HS-27A (cell line): Measurements from ENCODE around the gene MSL1.

Experiments used
- DNase-seq: peaks from one replicate; pipeline ENCODE4 v3.0.0-alpha.2; 2012; ENCODE audit warnings: low read depth, missing footprints

Gene MSL1

GRCh38 chr17:40091691-40092397 is 29.9 kb upstream of the MSL1 start:
- no peak for DNase-seq

- no peak for DNase-seq
These were observed 29.2 kb upstream of the MSL1 start for GRCh38 chr17:40092581-40092980.

DNA sequence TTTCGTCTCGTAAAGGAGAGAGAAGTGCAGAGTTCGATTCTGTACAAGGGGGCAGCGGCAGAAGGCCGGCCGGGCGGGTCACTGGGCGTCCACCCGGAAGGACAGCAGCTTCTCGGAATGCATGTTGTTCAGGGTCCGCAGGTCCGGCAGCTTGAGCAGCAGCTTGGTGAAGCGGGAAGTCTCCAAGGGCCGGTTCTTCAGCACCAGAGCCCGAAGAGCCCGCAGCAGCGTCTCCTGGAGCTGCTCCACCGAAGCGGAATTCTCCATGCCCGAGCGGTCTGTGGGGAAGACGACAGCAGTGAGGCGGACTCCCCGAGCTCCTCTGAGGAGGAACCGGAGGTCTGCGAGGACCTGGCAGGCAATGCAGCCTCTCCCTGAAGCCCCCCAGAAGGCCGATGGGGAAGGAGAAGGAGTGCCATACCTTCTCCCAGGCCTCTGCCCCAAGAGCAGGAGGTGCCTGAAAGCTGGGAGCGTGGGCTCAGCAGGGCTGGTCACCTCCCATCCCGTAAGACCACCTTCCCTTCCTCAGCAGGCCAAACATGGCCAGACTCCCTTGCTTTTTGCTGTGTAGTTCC is 28.7 kb upstream of the MSL1 start:
- no peak for DNase-seq

DNA sequence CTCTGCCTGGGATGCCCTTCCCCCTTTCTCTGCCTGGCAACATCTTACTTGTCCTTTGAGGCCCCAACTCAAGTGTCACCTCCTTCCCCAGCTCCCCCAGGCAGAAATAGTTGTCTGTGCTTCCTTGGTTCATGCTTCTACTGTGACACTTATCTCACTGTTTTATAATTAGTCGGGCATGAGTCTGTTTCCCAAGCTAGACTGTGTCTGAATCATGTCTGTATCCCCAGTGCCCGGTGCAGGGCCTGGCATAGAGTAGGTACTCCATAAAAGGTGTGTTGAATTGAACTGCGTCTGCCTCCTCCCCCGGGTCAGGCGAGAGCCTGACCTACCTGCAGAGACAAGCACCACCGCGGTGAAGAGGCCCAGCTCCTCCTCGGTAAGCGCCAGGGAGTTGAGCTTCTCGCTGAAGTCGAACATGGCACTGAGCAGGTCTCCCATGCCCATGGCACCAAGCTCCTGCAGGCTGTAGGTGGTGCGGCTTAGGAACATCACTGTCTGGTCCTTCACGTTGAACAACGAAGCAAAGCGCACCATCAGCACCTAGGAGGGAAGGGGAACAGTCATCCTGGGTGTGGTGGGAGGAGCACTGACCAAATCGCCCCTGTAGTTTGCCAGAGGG is 28.1 kb upstream of the MSL1 start:
- no peak for DNase-seq

DNA sequence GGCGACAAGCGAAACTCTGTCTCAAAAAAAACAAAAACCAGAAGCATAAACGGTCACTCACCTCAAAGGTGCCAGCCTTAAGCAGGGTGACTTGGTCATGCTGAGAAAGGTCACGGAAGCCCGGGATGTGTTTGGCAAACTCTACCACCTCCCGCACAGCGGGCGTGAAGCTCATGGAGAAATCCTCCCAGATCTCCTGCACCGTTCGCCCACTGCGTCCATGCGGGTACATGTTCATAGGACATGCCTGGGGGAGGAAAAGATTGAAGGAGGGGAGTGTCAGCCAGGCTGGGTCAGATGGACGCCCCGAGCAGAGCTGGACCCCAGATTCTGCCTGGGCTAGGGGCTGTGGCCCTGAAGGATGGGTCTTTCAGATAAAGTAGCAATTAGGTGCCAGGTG is 26.9 kb upstream of the MSL1 start:
- DNase-seq = no peak

- no peak for DNase-seq
These were observed 26.3 kb upstream of the MSL1 start for GRCh38 chr17:40095351-40095943.

- no peak for DNase-seq
These were observed 25.6 kb upstream of the MSL1 start for GRCh38 chr17:40095944-40096791.

GRCh38 chr17:40097087-40097486 is 24.7 kb upstream of the MSL1 start:
- no peak for DNase-seq

DNA sequence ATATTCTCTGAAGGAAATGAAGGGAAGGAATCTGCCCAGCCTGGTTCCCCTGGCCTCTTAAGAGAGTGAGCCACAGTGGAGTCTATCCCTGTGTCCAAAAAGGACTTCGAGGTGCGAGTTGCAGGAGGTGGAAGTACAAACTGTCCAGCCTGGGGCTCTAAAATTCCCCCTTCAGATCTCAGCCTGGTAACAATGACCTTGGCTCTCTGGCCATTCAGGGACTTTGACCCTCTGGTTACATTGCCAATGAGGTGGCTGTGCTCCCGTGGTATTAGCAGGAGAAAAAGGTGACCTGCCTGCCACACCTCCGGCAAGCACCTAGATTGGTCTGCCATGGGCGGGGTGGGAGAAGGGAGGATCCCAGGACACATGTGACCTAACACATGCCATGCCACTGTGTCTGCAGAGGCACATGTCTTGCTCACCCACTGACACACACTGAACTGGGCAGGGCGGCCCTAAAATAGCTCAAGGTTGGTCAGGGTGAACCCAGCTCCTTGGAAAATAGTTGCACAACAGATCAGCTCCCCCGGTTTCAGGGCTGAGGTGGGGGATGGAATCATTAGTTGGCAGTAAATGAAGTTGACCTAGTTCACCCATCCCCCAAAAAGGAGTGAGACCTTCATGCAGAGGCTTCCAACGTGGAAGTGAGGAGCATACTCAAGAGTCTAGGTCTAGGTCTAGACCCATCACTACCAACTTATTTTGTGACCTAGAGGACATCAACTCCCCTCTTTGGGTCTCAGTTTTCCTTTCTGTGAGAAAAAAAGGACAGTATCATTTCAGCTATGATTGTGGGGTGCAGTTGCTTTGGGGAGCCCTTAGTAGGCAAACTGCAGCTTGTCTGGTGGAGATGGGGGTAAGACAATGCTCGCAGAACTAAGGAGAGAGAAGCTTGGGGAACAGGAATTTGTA is 23.6 kb upstream of the MSL1 start:
- no peak for DNase-seq

DNA sequence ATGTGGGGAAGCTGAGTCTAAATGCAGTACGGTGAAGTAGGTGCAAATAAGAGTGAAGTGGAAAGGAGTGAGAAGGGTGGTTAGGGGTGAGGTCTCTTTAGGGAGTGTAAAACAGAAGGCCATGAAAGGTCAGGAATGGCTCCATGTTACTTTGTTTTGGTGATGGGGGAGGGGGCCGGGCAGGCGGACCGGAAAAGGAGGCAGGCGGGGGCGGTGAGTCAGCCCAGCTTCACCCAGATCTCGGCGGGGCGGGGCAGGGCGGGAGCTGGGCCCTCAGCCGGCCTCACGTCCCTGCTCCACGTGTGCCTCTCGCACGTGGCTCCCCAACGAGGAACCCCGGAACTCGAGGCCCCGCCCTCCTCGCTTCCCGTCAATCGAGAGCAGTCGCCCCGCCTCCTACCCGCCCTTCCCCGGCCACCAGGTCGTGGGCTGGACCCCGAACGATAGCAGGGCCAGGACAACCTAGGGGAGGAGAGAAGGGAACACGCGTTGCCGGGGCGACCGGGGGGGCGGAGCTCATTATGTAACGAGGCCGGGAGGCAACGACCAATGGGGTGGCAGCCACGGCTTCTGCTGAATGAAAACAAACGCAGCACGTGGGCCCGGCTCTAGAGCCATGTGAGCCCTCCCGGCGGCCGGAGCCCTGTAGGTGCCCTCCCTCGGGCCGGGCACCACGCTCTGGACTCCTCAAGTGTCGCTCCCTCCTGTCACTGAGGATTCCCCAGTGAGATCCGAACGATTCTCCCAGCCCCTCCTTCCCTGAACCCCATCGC is 22.7 kb upstream of the MSL1 start:
- peak; percentile 92 for DNase-seq

GRCh38 chr17:40099619-40100418 is 22.0 kb upstream of the MSL1 start:
- no peak for DNase-seq

DNA sequence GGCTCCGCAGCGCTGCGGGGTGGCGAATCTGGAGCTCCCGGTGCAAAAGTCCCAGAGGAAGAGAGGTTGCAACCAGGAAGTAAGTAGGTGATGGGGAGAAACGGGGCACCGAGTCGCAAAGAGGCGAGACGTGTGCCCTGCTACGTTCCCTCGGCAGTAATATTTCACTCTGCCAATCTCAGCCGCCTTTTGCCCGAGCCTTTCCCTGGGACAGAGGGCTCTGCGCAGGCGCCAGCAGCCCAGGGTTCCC is 21.4 kb upstream of the MSL1 start, which contains the start of gene NR1D1:
Gene NR1D1 (minus strand): TSS at position 171 of the 250 bp plus-strand sequence. CDS start 495 bp downstream, outside the sequence.
- DNase-seq = no peak

DNA sequence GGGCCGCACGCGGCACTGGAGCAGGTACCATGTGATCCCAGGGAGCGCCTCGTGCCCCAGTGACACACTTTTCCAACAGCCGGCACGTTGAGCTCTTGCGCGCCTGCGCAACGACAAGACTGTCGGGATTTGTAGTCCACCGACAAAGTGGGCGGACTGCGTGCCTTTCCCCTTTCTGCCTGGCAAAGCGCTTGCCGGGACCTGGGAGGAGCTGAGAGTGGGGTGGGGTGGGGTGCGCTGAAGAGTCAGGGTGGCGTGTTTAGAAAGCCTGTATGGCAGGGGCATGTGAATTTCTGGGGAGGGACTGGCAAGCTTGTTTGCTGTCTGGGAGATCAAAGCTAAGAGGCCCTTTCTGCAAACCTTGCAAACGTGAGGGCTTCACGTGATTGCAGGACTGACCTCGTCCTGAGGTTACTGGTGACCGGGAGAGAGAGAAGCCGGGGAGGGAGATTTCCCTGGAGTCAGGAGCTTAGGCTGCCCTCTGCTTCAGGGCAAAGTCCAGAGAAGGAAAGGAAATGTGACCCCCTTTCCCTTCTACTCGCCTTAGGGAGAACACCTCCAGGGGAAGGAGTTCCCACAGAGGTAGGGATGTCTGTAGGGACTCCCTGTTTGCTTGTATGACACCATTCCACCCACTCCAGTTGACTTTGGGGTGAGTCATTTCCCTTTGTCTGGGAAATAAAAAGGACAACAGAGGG is 21.0 kb upstream of the MSL1 start:
- DNase-seq = no peak

DNA sequence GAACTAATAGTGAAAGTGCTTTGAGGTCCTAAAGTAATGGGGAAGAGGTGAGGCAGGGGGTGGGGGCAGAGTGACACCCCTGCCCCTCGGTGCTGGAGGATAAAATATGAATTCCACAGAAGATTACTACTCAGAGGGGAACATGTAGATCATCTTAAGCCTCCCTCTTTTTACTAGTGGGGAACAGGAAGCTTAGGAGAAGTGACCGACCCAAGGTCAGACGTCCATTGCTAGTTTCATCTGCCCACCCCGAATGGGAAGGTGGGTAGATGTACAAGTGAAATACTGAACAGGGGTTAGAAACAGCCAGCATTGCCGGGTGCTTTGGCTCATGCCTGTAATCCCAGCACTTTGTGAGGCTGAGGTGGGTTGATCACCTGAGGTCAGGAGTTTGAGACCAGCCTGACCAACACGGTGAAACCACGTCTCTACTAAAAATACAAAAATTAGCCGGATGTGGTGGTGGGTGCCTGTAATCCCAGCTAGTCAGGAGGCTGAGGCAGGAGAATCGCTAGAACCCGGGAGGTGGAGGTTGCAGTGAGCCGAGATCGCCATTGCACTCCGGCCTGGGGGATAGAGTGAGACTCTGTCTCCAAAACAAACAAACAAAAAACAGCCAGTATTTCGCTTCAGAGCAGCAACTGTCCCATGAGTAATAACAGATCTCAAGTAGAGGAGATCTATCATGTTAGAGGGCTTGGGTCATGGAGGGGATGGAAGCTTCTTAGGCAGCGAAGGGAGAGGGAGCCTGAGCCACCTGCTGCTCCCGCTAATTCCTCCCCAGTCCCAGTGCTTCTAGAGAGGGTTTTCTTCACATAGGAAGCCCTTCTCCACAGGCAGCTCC is 20.2 kb upstream of the MSL1 start:
- DNase-seq = no peak

- no peak for DNase-seq
These were observed 18.6 kb upstream of the MSL1 start for GRCh38 chr17:40103071-40103661.

DNA sequence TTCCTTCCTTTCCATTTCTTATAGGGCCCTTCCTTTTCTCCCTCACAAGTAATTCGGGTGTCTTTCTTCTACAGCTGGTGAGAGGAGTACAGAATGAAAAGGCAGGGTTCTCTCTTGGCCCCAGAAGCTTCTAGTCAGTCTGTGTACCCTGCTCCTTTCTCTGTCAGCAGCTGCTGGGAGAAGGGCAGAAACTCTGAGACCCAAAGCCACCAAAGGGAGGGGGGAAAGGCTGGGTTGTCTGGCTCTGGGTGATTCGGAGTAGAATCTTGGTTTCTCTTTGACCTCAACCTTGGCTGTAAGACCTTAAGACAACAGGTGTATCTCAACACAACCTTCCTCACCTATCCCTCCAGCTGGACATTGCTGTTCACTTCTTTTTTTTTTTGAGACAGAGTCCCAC is 18.1 kb upstream of the MSL1 start:
- DNase-seq = no peak

GRCh38 chr17:40104594-40105486 is 16.9 kb upstream of the MSL1 start:
- DNase-seq = no peak
